Hepatocyte (in vitro differentiated cells): Measurements from ENCODE around the gene KIAA0753. TPM values are rescaled to one million over a fixed set of nuclear protein-coding genes. Genes with fewer than 3 reads are reported as not detected.

Source experiments
- DNase-seq: peaks from one replicate; pipeline ENCODE4 v3.0.0-alpha.2; 2016; ENCODE audit warnings: low spot score
- H2AFZ ChIP-seq: fragments of 200-600 bp; sonication (generic); 2 replicates; pipeline ENCODE4 v1.6.0; 2016; ENCODE audit warnings: antibody characterized with exemption, mild to moderate bottlenecking
- H3K27ac ChIP-seq: fragments of 200-600 bp; sonication (generic); 2 replicates; pipeline ENCODE4 v1.5.1; 2016; ENCODE audit warnings: mild to moderate bottlenecking
- H3K27me3 ChIP-seq: fragments of 200-600 bp; sonication (generic); 2 replicates; pipeline ENCODE4 v1.6.1; 2016
- H3K36me3 ChIP-seq: fragments of 200-600 bp; sonication (generic); replicated peaks from 2 replicates; pipeline ENCODE4 v1.5.1; 2016; ENCODE audit warnings: low read depth; ENCODE audit not compliant: insufficient read depth
- H3K4me1 ChIP-seq: fragments of 200-600 bp; sonication (generic); 2 replicates; pipeline ENCODE4 v1.5.1; 2016; ENCODE audit warnings: mild to moderate bottlenecking, moderate library complexity; ENCODE audit not compliant: insufficient read depth
- H3K4me2 ChIP-seq: fragments of 200-600 bp; sonication (generic); 2 replicates; pipeline ENCODE4 v1.6.0; 2016
- H3K4me3 ChIP-seq: fragments of 200-600 bp; sonication (generic); 2 replicates; pipeline ENCODE4 v1.5.1; 2016; ENCODE audit warnings: mild to moderate bottlenecking
- H3K79me2 ChIP-seq: fragments of 200-600 bp; sonication (generic); 2 replicates; pipeline ENCODE4 v1.6.0; 2017; ENCODE audit warnings: mild to moderate bottlenecking
- H3K9me2 ChIP-seq: fragments of 200-600 bp; sonication (generic); replicated peaks from 2 replicates; pipeline ENCODE4 v1.6.0; 2017; ENCODE audit warnings: mild to moderate bottlenecking; ENCODE audit not compliant: insufficient read depth
- H3K9me3 ChIP-seq: fragments of 200-600 bp; sonication (generic); 2 replicates; pipeline ENCODE4 v1.5.1; 2016; ENCODE audit warnings: low read depth, mild to moderate bottlenecking
- H4K20me1 ChIP-seq: fragments of 200-600 bp; sonication (generic); 2 replicates; pipeline ENCODE4 v1.6.0; 2016; ENCODE audit warnings: mild to moderate bottlenecking; ENCODE audit not compliant: insufficient read depth, poor library complexity, severe bottlenecking
- EZH2 ChIP-seq: fragments of 200-600 bp; sonication (generic); IDR thresholded peaks from 2 replicates; pipeline ENCODE4 v1.6.1; 2016; ENCODE audit warnings: antibody characterized with exemption, mild to moderate bottlenecking, borderline replicate concordance
- EZH2phosphoT487 ChIP-seq: fragments of 200-600 bp; sonication (generic); IDR thresholded peaks from one replicate; pipeline ENCODE4 v1.6.1; 2018; ENCODE audit warnings: antibody characterized with exemption, mild to moderate bottlenecking, low read depth, moderate library complexity; ENCODE audit not compliant: unreplicated experiment, severe bottlenecking
- WGBS: methylation state at CpG from one replicate; pipeline ENCODE4 v1.1.6; 2016; ENCODE audit warnings: low lambda C conversion rate; ENCODE audit errors: missing lambda C conversion rate; 5-methylcytosine and 5-hydroxymethylcytosine counted together
- polyA plus RNA-seq: library from polyadenylated mRNA; unstranded; fragments of >200 nt; fragmentation: Nextera tagmentation; extraction: Ambion mirVana; gene quantifications from 2 replicates; pipeline ENCODE4 v1.2.1, GENCODE V29; 2016
- total RNA-seq: library from RNA; depleted of rRNA; stranded (reverse); fragments of >200 nt; gene quantifications from 2 replicates; pipeline ENCODE4 v1.2.3, GENCODE V29; 2014
- TF ChIP-seq, protein P1 (sequence below): fragments of 200-600 bp; sonication (generic); IDR thresholded peaks from 2 replicates; pipeline ENCODE4 v1.5.1; 2016; ENCODE audit warnings: antibody characterized with exemption, mild to moderate bottlenecking; ENCODE audit not compliant: poor library complexity

The KIAA0753 gene
- total and polyA plus RNA-seq, 2 experiments from 2014 or later, result 6.0 to 12.0 TPM

GRCh38 chr17:6545291-6545690 lies 95.2 kb downstream of the KIAA0753 start:
- H3K4me1 ChIP-seq, result peaks cover 11% of the 10 kb centered on the region

DNA sequence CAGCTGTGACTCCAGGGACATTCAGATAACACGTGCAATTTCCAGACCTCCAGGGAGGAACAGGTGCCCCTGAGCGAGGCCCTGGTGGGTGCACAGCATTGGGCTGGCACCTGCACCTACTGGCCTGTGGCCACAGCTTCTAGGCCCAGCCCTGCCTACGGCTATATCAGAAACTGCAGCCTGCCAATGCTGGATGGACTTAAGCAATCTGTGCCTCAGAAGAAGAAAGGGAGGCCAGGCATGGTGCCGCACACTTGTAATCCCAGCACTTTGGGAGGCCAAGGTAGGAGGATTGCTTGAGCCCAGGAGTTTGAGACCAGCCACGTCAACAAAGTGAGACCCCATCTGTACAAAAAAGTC lies 96.5 kb downstream of the KIAA0753 start:
- no peak overlapping the region for H3K27ac ChIP-seq
- H3K4me2 ChIP-seq, result no peak overlapping the region
- H3K4me1 ChIP-seq, result peaks cover 10% of the 10 kb centered on the region
- TF ChIP-seq, protein P1, sequence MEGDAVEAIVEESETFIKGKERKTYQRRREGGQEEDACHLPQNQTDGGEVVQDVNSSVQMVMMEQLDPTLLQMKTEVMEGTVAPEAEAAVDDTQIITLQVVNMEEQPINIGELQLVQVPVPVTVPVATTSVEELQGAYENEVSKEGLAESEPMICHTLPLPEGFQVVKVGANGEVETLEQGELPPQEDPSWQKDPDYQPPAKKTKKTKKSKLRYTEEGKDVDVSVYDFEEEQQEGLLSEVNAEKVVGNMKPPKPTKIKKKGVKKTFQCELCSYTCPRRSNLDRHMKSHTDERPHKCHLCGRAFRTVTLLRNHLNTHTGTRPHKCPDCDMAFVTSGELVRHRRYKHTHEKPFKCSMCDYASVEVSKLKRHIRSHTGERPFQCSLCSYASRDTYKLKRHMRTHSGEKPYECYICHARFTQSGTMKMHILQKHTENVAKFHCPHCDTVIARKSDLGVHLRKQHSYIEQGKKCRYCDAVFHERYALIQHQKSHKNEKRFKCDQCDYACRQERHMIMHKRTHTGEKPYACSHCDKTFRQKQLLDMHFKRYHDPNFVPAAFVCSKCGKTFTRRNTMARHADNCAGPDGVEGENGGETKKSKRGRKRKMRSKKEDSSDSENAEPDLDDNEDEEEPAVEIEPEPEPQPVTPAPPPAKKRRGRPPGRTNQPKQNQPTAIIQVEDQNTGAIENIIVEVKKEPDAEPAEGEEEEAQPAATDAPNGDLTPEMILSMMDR, result no peak
- no peak for TF ChIP-seq EZH2phosphoT487
- no peak for TF ChIP-seq EZH2
- no peaks in the 10 kb centered on the region for H3K79me2 ChIP-seq
- H3K4me3 ChIP-seq, result no peak overlapping the region
- WGBS, result 93% methylated on average over 5 of the region's 5 CpGs
- no peaks in the 10 kb centered on the region for H3K9me3 ChIP-seq
- H3K27me3 ChIP-seq, result no peaks in the 10 kb centered on the region
- no peak for DNase-seq
- H3K9me2 ChIP-seq, result no peaks in the 10 kb centered on the region
- H4K20me1 ChIP-seq, result no peaks in the 10 kb centered on the region
- H2AFZ ChIP-seq, result no peak overlapping the region
- no peaks in the 10 kb centered on the region for H3K36me3 ChIP-seq

More at GRCh38 chr17:6545291-6545690, 95.2 kb downstream of the KIAA0753 start:
- no peaks in the 10 kb centered on the region for H3K9me3 ChIP-seq
- WGBS, result 83% methylated on average over 7 of the region's 8 CpGs
- H3K4me2 ChIP-seq, result no peak overlapping the region
- TF ChIP-seq EZH2phosphoT487 (no peak), EZH2 (no peak)
- TF ChIP-seq, protein P1, result no peak
- no peaks in the 10 kb centered on the region for H3K9me2 ChIP-seq
- no peak overlapping the region for H3K27ac ChIP-seq
- no peaks in the 10 kb centered on the region for H3K36me3 ChIP-seq
- H3K27me3 ChIP-seq, result no peaks in the 10 kb centered on the region
- no peak for DNase-seq
- no peaks in the 10 kb centered on the region for H4K20me1 ChIP-seq
- H2AFZ ChIP-seq, result no peak overlapping the region
- H3K79me2 ChIP-seq, result no peaks in the 10 kb centered on the region
- H3K4me3 ChIP-seq, result no peak overlapping the region

- WGBS, result 92% methylated on average over 16 of the region's 16 CpGs
- TF ChIP-seq EZH2phosphoT487, result no peak
- no peak for TF ChIP-seq EZH2
- TF ChIP-seq, protein P1, result no peak
- no peaks in the 10 kb centered on the region for H4K20me1 ChIP-seq
- no peaks in the 10 kb centered on the region for H3K9me3 ChIP-seq
- H3K4me1 ChIP-seq, result peaks cover 4% of the 10 kb centered on the region
- DNase-seq, result no peak
- no peak overlapping the region for H2AFZ ChIP-seq
- no peak overlapping the region for H3K4me3 ChIP-seq
- no peaks in the 10 kb centered on the region for H3K36me3 ChIP-seq
- no peak overlapping the region for H3K4me2 ChIP-seq
- H3K27ac ChIP-seq, result no peak overlapping the region
- no peaks in the 10 kb centered on the region for H3K9me2 ChIP-seq
- no peaks in the 10 kb centered on the region for H3K79me2 ChIP-seq
- H3K27me3 ChIP-seq, result no peaks in the 10 kb centered on the region
These were observed 97.2 kb downstream of the KIAA0753 start for GRCh38 chr17:6543079-6544010.
